ENCODE results near the gene CYBC1. TPM values are rescaled to one million over a fixed set of nuclear protein-coding genes. Genes with fewer than 3 reads are reported as not detected.

CYBC1 gene
- total and polyA plus RNA-seq, 9 of the 15 experiments (the other 6 are each of a cell fraction or from before 2014, with no cell fraction given) = 1.3 to 71.8 (median 49.9) TPM

DNA sequence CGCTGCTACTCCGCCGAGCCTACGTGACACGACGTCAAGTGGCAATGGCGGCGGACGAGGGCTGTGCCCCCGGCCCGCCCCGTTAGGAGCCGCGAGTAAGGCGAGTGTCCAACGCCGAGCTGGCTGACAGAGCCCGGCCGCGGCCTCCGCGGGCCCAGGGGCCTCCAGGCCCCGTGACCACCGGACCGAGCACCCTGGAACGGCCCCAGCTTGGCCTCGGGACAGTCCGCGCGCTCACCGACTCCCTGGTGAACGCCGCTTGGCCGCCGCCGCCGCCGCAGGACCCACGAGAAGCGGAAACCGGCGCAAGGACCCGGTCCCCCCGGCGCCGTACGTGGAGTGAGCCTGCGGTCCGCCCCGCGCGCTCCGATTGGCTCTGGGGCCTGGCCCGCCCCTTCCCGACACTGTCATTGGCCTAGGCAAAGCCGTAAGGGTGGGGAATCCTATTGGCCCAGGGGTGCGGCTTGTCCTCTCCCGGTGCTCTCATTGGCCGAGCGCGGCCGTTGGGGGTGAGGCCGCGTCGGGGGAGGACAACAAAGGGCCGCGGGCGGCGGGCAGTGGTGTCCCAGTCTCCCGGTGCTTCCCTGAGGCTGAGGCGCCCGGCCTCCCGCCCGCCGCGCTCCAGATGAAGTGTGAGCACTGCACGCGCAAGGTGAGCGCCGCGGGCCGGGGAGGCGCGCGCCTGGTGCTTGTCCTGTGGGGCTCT lies 7.8 kb upstream of the CYBC1 start, which contains the start of gene NARF (continued):
- TF ChIP-seq, protein P1, sequence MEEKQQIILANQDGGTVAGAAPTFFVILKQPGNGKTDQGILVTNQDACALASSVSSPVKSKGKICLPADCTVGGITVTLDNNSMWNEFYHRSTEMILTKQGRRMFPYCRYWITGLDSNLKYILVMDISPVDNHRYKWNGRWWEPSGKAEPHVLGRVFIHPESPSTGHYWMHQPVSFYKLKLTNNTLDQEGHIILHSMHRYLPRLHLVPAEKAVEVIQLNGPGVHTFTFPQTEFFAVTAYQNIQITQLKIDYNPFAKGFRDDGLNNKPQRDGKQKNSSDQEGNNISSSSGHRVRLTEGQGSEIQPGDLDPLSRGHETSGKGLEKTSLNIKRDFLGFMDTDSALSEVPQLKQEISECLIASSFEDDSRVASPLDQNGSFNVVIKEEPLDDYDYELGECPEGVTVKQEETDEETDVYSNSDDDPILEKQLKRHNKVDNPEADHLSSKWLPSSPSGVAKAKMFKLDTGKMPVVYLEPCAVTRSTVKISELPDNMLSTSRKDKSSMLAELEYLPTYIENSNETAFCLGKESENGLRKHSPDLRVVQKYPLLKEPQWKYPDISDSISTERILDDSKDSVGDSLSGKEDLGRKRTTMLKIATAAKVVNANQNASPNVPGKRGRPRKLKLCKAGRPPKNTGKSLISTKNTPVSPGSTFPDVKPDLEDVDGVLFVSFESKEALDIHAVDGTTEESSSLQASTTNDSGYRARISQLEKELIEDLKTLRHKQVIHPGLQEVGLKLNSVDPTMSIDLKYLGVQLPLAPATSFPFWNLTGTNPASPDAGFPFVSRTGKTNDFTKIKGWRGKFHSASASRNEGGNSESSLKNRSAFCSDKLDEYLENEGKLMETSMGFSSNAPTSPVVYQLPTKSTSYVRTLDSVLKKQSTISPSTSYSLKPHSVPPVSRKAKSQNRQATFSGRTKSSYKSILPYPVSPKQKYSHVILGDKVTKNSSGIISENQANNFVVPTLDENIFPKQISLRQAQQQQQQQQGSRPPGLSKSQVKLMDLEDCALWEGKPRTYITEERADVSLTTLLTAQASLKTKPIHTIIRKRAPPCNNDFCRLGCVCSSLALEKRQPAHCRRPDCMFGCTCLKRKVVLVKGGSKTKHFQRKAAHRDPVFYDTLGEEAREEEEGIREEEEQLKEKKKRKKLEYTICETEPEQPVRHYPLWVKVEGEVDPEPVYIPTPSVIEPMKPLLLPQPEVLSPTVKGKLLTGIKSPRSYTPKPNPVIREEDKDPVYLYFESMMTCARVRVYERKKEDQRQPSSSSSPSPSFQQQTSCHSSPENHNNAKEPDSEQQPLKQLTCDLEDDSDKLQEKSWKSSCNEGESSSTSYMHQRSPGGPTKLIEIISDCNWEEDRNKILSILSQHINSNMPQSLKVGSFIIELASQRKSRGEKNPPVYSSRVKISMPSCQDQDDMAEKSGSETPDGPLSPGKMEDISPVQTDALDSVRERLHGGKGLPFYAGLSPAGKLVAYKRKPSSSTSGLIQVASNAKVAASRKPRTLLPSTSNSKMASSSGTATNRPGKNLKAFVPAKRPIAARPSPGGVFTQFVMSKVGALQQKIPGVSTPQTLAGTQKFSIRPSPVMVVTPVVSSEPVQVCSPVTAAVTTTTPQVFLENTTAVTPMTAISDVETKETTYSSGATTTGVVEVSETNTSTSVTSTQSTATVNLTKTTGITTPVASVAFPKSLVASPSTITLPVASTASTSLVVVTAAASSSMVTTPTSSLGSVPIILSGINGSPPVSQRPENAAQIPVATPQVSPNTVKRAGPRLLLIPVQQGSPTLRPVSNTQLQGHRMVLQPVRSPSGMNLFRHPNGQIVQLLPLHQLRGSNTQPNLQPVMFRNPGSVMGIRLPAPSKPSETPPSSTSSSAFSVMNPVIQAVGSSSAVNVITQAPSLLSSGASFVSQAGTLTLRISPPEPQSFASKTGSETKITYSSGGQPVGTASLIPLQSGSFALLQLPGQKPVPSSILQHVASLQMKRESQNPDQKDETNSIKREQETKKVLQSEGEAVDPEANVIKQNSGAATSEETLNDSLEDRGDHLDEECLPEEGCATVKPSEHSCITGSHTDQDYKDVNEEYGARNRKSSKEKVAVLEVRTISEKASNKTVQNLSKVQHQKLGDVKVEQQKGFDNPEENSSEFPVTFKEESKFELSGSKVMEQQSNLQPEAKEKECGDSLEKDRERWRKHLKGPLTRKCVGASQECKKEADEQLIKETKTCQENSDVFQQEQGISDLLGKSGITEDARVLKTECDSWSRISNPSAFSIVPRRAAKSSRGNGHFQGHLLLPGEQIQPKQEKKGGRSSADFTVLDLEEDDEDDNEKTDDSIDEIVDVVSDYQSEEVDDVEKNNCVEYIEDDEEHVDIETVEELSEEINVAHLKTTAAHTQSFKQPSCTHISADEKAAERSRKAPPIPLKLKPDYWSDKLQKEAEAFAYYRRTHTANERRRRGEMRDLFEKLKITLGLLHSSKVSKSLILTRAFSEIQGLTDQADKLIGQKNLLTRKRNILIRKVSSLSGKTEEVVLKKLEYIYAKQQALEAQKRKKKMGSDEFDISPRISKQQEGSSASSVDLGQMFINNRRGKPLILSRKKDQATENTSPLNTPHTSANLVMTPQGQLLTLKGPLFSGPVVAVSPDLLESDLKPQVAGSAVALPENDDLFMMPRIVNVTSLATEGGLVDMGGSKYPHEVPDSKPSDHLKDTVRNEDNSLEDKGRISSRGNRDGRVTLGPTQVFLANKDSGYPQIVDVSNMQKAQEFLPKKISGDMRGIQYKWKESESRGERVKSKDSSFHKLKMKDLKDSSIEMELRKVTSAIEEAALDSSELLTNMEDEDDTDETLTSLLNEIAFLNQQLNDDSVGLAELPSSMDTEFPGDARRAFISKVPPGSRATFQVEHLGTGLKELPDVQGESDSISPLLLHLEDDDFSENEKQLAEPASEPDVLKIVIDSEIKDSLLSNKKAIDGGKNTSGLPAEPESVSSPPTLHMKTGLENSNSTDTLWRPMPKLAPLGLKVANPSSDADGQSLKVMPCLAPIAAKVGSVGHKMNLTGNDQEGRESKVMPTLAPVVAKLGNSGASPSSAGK (IDR thresholded peaks at IDR 0.05) = peak; percentile 85; the same call in 1 of the 2 replicates
- no peak for TF ChIP-seq PRPF4 (IDR thresholded peaks at IDR 0.05; ENCODE audit: insufficient read depth, low read depth, low read length, poor library complexity, severe bottlenecking)
- TF ChIP-seq NFATC3 (IDR thresholded peaks at IDR 0.05) = no peak
- TF ChIP-seq POLR2AphosphoS5 (IDR thresholded peaks at IDR 0.05; ENCODE audit: control insufficient read depth, insufficient read depth, low read depth, low read length) = peak; percentile 83
- peak in 1 of 2 experiments; percentile 32; a peak in 1 of 4 replicates for TF ChIP-seq RCOR1 (IDR thresholded peaks at IDR 0.05; ENCODE audit: borderline replicate concordance in 1 of 2, low read depth in 2 of 2, low read length in 2 of 2)
- TF ChIP-seq, protein P2, sequence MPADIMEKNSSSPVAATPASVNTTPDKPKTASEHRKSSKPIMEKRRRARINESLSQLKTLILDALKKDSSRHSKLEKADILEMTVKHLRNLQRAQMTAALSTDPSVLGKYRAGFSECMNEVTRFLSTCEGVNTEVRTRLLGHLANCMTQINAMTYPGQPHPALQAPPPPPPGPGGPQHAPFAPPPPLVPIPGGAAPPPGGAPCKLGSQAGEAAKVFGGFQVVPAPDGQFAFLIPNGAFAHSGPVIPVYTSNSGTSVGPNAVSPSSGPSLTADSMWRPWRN (IDR thresholded peaks at IDR 0.05; ENCODE audit: low read depth) = no peak
- TF ChIP-seq, protein P3, sequence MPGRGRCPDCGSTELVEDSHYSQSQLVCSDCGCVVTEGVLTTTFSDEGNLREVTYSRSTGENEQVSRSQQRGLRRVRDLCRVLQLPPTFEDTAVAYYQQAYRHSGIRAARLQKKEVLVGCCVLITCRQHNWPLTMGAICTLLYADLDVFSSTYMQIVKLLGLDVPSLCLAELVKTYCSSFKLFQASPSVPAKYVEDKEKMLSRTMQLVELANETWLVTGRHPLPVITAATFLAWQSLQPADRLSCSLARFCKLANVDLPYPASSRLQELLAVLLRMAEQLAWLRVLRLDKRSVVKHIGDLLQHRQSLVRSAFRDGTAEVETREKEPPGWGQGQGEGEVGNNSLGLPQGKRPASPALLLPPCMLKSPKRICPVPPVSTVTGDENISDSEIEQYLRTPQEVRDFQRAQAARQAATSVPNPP (IDR thresholded peaks at IDR 0.05; ENCODE audit: borderline replicate concordance, insufficient read depth, insufficient read length) = no peak
- TF ChIP-seq ZBTB17 (CRISPR knock-in tag; IDR thresholded peaks at IDR 0.05) = peak; percentile 88; the same call in 1 of the 2 replicates
- peak; percentile 73; the same call in 1 of the 2 replicates for TF ChIP-seq PHB (CRISPR knock-in tag; IDR thresholded peaks at IDR 0.05)
- TF ChIP-seq ZNF232 (CRISPR knock-in tag; IDR thresholded peaks at IDR 0.05) = no peak
- 0 out of 2 replicates have a peak, but pooled peaks have one; percentile 44 for TF ChIP-seq KLF1 (tag; IDR thresholded peaks at IDR 0.05)
- no peak for TF ChIP-seq NFIX (CRISPR knock-in tag; IDR thresholded peaks at IDR 0.05; ENCODE audit: low read depth)
- TF ChIP-seq SRF (CRISPR knock-in tag; IDR thresholded peaks at IDR 0.05) = no peak
- TF ChIP-seq MEF2A (IDR thresholded peaks at IDR 0.05; ENCODE audit: control insufficient read depth, low read depth, low read length) = no peak

All from K562 (cell line).